Measurements from ENCODE around the gene HTR1B.

HTR1B gene

DNA sequence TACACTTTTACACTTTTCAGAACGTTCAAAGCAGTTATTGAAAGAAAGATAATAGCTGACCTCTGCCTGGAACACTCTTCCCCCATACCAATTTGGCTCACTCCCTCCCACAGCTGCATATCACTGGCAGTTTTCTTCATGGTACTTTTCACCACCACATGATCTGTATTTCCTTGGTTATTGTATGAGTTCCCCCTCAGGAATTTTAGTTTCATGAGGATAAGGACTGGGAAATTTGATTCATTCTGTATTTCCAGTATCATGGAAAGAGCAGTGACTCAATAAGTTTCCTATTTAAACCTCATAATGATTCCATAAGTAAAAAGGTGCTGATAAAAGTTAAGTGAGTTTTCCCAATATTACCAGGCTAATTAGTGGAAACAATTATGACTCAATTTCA is 16.0 kb downstream of the HTR1B start:
- TF ChIP-seq, protein P1, sequence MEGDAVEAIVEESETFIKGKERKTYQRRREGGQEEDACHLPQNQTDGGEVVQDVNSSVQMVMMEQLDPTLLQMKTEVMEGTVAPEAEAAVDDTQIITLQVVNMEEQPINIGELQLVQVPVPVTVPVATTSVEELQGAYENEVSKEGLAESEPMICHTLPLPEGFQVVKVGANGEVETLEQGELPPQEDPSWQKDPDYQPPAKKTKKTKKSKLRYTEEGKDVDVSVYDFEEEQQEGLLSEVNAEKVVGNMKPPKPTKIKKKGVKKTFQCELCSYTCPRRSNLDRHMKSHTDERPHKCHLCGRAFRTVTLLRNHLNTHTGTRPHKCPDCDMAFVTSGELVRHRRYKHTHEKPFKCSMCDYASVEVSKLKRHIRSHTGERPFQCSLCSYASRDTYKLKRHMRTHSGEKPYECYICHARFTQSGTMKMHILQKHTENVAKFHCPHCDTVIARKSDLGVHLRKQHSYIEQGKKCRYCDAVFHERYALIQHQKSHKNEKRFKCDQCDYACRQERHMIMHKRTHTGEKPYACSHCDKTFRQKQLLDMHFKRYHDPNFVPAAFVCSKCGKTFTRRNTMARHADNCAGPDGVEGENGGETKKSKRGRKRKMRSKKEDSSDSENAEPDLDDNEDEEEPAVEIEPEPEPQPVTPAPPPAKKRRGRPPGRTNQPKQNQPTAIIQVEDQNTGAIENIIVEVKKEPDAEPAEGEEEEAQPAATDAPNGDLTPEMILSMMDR (IDR thresholded peaks at IDR 0.05): no peak
- no peak for DNase-seq (ENCODE audit: low spot score)
- Histone ChIP-seq H3K4me3 (no peak overlapping the region), H3K27ac (no peak overlapping the region)

GRCh38 chr6:77446249-77446648 is 17.0 kb downstream of the HTR1B start:
- DNase-seq (ENCODE audit: low spot score): no peak
- TF ChIP-seq, protein P1 (IDR thresholded peaks at IDR 0.05): no peak
- Histone ChIP-seq H3K27ac (no peak overlapping the region), H3K4me3 (no peak overlapping the region)

DNA sequence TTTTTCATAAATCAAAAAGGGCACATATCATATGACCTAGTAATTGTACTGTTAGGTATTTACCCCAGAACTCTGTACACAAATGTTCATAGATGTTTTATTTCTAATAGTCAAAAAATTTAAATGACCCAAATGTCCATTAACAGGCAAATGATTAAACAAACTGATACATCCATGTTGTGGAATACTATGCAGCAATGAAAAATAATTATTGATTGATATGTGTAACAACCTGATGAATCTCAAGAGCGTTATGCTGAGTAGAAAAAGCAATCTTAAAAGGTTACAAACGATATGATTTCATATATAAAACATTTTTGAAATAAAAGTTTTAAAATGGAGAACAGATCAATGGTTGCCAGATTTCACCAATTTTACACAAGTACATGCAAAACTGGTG is 18.1 kb downstream of the HTR1B start:
- no peak for DNase-seq (ENCODE audit: low spot score)
- TF ChIP-seq, protein P1 (IDR thresholded peaks at IDR 0.05): no peak

GRCh38 chr6:77440206-77440976 is 22.9 kb downstream of the HTR1B start:
- TF ChIP-seq, protein P1 (IDR thresholded peaks at IDR 0.05): no peak
- no peak for DNase-seq (ENCODE audit: low spot score)
- no peak overlapping the region for H3K27ac ChIP-seq

More for the DNA sequence above, 18.1 kb downstream of the HTR1B start:
- H3K27ac ChIP-seq: no peak overlapping the region
- H3K4me3 ChIP-seq: no peak overlapping the region

GRCh38 chr6:77433888-77434287 is 29.4 kb downstream of the HTR1B start:
- Histone ChIP-seq H3K27ac (no peak overlapping the region), H3K4me3 (no peak overlapping the region)
- DNase-seq (ENCODE audit: low spot score): no peak
- TF ChIP-seq, protein P1 (IDR thresholded peaks at IDR 0.05): no peak

More at GRCh38 chr6:77440206-77440976, 22.9 kb downstream of the HTR1B start:
- no peak overlapping the region for H3K4me3 ChIP-seq

DNA sequence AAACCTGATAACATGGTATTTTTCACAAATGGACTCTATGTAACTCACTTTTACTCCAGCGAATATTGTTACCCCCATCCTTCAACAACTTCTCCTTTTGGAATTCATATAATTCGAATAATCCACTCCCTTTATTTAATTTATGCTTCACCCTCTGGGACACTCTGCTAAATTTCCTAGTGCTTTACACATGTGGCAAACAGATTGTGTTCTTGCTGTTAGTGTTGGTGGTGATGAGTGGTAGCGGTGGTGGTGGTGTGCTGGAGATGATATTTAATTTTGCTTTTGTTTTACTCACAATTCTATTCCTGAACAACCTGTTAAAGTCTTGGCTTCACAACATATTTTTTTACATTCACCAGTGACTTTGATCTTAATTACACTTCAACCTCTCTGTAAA is 32.8 kb downstream of the HTR1B start:
- DNase-seq (ENCODE audit: low spot score): no peak
- no peak overlapping the region for H3K27ac ChIP-seq
- TF ChIP-seq, protein P1 (IDR thresholded peaks at IDR 0.05): no peak
- no peak overlapping the region for H3K4me3 ChIP-seq

- H3K27ac ChIP-seq: peak overlapping the region; percentile 27 to 68
- DNase-seq (ENCODE audit: low spot score): no peak
- no peak overlapping the region for H3K4me3 ChIP-seq
- TF ChIP-seq, protein P1 (IDR thresholded peaks at IDR 0.05): no peak
Measured at GRCh38 chr6:77425671-77426070, 37.6 kb downstream of the HTR1B start.

Measured in coronary artery (tissue), 2 donors.